ENCODE measurements around the gene CKAP2.
"Not testable (repeated sequence)": the region's sequence is repeated elsewhere in the genome, so short reads cannot be mapped to it uniquely, and the experiment has no call there.

CKAP2 gene, protein sequence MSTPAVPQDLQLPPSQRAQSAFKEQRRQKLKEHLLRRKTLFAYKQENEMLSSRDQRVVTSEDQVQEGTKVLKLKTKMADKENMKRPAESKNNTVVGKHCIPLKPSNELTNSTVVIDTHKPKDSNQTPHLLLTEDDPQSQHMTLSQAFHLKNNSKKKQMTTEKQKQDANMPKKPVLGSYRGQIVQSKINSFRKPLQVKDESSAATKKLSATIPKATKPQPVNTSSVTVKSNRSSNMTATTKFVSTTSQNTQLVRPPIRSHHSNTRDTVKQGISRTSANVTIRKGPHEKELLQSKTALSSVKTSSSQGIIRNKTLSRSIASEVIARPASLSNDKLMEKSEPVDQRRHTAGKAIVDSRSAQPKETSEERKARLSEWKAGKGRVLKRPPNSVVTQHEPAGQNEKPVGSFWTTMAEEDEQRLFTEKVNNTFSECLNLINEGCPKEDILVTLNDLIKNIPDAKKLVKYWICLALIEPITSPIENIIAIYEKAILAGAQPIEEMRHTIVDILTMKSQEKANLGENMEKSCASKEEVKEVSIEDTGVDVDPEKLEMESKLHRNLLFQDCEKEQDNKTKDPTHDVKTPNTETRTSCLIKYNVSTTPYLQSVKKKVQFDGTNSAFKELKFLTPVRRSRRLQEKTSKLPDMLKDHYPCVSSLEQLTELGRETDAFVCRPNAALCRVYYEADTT

DNA sequence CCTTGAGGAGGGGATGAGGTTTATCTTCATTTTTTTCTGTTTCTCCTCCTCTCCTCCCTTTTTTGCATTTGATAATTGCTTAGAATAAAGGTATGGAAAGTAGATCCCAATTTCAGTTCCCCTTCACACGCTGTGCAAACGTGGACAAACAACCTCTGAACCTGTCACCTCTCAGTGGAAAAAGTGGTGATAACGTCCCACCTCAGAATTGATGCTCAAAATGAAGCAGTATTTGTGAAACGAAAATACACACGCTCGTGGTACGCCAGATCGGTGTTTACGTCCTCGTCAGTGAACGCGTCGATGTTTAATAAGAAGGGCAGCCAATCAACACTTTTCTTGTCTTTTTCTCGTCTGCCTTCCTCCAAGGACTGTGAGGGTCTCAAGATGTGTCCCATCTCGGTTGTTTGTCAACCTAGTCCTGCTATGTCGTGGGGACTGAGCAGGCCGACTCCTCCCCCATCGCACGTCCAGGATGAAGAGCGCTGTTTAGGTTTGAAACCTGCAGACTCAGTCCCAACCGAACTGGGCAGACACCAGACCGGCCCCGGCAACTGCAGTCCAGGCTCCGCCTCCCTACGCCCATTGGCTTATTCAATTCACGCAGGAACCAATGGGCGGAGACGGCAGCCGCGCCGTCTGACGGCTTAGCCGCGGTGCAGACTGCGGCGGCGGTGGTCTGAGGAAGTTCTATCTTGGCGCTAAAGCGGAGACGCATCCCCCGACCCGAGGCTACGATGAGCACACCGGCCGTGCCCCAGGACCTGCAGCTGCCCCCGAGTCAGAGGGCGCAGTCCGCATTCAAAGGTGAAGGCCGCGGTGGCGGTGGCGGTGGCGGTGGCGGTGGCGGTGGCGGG, at the start of gene CKAP2:
TSS of gene CKAP2 (plus strand) at position 659 of the 857 bp plus-strand sequence. CDS start at position 738, 79 bp downstream.
- DNase-seq, result peak; percentile 94

- no peak for DNase-seq
These were observed 49.3 kb upstream of the CKAP2 start, which contains the start of gene THSD1 for GRCh38 chr13:52405767-52406494. Gene THSD1 (minus strand): TSS chr13:52406172. CDS start chr13:52402600, 3,572 bp downstream.

- DNase-seq, result no peak
These were observed 48.6 kb upstream of the CKAP2 start for GRCh38 chr13:52406629-52407028.

DNA sequence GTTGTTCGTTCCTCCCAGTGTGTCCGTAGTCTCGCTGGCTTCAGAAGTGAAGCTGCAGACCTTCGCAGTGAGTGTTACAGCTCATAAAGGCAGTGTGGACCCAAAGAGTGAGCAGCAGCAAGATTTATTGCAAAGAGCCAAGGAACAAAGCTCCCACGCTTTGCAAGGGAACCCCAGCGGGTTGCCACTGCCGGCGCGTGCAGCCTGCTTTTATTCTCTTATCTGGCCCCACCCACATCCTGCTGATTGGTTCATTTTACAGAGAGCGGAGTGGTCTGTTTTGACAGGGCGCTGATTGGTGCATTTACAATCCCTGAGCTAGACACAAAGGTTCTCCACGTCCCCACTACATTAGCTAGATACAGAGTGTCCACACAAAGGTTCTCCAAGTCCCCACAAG, 47.8 kb upstream of the CKAP2 start:
- DNase-seq, result not testable (repeated sequence)

GRCh38 chr13:52408071-52408658, 47.1 kb upstream of the CKAP2 start:
- DNase-seq, result not testable (repeated sequence)

DNA sequence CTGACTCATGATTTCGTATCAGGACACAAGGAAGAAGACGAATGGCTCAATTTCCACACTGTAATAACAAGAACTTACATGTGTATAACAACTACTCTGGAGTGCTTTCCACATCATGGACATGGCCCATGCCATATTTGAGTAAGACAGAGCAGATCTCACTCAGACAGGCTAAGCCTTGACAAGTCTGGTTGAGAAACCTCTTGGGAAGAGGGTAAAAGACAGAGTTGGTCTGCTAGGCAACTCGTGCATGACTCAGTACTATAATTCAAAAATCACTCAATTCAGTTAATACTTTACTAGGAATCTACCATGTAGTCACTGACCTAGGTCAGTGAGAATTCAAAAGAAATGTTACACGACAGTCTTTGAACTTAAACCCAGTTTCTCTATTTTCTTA, 43.6 kb upstream of the CKAP2 start:
- DNase-seq, result no peak

DNA sequence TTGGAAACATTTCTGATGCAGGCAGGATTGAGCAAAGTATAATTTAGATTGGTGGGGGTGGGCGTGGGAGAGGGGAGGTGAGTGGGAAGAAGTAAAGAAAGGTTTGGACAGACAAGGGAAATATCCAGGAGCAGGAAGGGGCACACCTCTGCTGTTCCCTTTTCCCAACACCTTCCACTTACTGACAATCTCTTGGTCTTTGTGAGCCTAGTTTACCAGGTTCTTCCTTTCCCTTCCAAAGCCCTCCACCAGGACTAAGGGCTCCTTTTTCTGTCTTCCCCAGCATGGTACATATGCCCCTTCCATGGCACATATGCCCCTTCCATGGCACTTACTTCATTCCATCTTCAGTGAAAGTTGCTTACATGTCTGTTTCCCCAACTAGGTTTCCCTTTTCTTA, 43.1 kb upstream of the CKAP2 start:
- no peak for DNase-seq

DNA sequence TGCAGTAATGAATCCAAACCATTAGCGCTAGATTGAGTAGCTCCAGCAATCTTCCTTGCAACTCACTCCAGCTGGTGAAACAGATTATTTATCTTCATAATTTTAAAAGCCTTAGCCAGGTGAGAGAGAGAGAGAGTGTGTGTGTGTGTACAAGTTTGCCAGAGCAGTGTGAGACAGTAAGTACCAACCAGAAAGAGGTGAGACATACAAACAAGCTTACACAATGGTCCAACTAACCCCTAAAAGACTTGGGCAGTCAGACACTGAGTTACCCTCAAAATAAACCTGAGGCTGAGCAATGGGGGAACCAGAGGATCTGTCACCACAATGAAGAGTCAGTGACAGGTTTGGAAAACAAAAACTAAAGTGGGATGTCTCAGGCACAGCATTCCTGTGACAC, 41.2 kb upstream of the CKAP2 start:
- DNase-seq, result no peak

- DNase-seq, result no peak
These were observed 40.3 kb upstream of the CKAP2 start for GRCh38 chr13:52414963-52415362.

DNA sequence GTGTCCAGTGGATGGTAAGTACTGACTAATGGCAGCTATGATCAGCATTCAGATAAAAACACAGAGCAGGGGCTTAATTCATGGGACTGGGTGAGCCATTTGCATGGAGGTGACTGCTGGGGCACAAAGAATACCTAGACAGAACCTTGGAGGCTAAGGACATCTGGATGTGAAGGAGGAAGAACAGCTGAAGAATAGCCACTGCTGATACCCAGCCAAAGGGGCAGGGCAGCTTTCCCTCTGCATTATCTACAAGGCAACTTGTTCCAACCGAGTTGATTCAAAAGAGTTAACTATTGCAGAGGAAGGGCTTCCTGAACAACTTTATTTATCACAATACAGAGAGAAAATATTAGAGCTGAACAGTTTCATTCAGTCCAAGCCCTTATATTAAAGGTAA, 36.2 kb upstream of the CKAP2 start:
- no peak for DNase-seq

DNA sequence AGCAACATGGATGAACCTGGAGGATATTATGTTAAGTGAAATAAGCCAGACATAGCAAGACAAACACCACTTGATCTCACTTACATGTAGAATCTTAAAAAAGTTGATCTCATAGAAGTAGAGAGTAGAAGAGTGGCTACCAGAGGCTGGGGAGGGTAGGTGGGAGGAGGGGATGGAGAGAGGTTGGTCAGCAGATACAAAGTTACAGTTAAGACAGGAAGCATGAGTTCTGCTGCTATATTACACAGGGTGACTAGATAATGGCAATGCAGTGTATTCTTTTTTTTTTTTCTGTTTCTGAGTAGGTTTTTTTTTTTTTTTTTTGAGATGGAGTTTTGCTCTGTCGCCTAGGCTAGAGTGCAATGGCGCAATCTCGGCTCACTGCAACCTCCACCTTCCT, 34.1 kb upstream of the CKAP2 start:
- DNase-seq, result no peak

- DNase-seq, result no peak
These were observed 27.0 kb upstream of the CKAP2 start for GRCh38 chr13:52428295-52428694.

GRCh38 chr13:52432456-52432855, 22.8 kb upstream of the CKAP2 start:
- DNase-seq, result no peak

GRCh38 chr13:52446265-52446664, 9.0 kb upstream of the CKAP2 start:
- DNase-seq, result no peak

GRCh38 chr13:52447354-52447753, 7.9 kb upstream of the CKAP2 start:
- DNase-seq, result no peak

GRCh38 chr13:52447815-52448552, 7.3 kb upstream of the CKAP2 start:
- no peak for DNase-seq

DNA sequence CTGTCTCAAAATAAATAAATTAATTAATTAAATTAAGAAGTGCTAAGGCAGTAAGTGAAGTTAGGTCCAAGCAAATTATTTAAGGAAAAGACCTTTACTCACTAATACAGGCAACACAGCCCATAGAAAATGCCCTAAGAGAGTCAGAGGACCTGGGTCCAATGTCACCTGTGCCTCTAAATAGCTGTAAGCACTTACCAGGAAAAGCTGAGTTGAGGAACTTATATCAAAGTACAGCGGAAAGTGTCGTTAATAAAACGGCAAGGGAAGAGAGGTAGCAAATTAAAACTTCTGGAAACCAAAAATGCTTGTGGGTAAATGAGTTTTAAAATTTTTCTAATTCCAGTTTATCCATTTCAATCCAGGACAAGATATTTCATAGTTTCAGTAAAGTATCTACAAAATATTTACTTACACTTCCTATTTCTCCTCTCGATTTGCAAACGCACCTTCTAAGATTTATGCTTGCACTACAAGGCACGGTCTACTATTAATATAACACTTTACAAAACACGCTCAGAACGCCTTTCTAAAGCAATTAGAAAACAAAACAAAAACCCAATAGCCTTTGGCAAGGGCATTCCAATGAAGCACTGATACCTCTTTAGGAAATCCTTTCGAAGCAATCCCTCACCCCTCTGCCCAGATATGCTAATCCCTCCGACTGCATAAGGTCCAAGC, 5.8 kb upstream of the CKAP2 start:
- peak; percentile 3 for DNase-seq

GRCh38 chr13:52450012-52450792, 5.1 kb upstream of the CKAP2 start, which contains the start of gene VPS36:
Gene VPS36 (minus strand): TSS chr13:52450634. CDS start chr13:52450594, 40 bp downstream.
- peak; percentile 99 for DNase-seq

DNA sequence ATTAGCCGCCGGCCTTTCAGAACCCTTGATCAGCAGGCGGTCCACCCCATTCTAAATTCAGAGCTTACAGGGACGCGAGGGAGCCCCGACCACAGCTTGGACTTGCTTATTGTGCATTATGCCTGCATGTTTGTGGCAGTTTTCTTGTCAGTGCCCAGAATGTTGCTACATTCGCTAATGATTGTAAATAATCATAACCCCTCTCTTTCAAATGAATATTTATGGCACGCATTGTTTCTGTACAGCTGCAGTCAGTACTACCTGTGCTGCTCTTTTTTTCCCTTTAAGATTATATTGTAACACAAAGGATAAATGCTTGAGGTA, 4.5 kb upstream of the CKAP2 start:
- DNase-seq, result no peak

Measured in suppressor macrophage treated with lipopolysaccharide for 4 hours (primary cell).